IMR-90 (cell line): Measurements from ENCODE around the gene ICAM1. TPM values are rescaled to one million over a fixed set of nuclear protein-coding genes. Genes with fewer than 3 reads are reported as not detected.

Source experiments
- ATAC-seq: fragments of 200-7000 bp; cut with Tn5 transposase; 2 replicates; pipeline ENCODE4 v1.9.1; 2020; ENCODE audit warnings: low read depth, mild to moderate bottlenecking, moderate library complexity
- BruUV-seq: library from RNA; stranded (reverse); fragments of 400-500 nt; replicated peaks from 2 replicates; lab custom pipeline; 2021; lab: Mats Ljungman, UMichigan
- CTCF ChIA-PET: fragments of 300-600 bp; formaldehyde crosslinking; extraction: SDS; loops from one replicate; lab custom pipeline; 2021; ENCODE audit warnings: antibody characterized with exemption; lab: Yijun Ruan, JAX
- POLR2A ChIA-PET: fragments of 300-600 bp; sonication (Branson Sonifier 250); formaldehyde crosslinking; loops from one replicate; lab custom pipeline; 2022; ENCODE audit warnings: antibody characterized with exemption; ENCODE audit not compliant: unreplicated experiment; lab: Charles Lee
- DNase-seq: peaks from one replicate; pipeline ENCODE4 v3.0.0; 2013
- H2AFZ ChIP-seq: replicated peaks from 2 replicates; pipeline ENCODE3; 2013; ENCODE audit warnings: low read length, mild to moderate bottlenecking; ENCODE audit not compliant: poor library complexity
- H2AK5ac ChIP-seq: 2 replicates; pipeline ENCODE4 v1.6.1; 2013; ENCODE audit warnings: low read depth, low read length, inconsistent platforms
- H2AK9ac ChIP-seq: replicated peaks from 2 replicates; pipeline ENCODE3; 2013; ENCODE audit warnings: mild to moderate bottlenecking, low read depth, low read length, moderate library complexity; ENCODE audit not compliant: poor library complexity
- H2BK120ac ChIP-seq: 2 replicates; pipeline ENCODE4 v1.6.1; 2013; ENCODE audit warnings: low read depth, low read length, inconsistent platforms
- H2BK15ac ChIP-seq: 3 replicates; pipeline ENCODE4 v1.6.1; 2013; ENCODE audit warnings: low read depth, low read length, inconsistent platforms
- H2BK20ac ChIP-seq: 2 replicates; pipeline ENCODE4 v1.6.1; 2013; ENCODE audit warnings: low read depth, mild to moderate bottlenecking, inconsistent platforms, low read length, moderate library complexity
- H2BK5ac ChIP-seq: 2 replicates; pipeline ENCODE4 v1.6.1; 2013; ENCODE audit warnings: mild to moderate bottlenecking, low read depth, low read length, inconsistent platforms; ENCODE audit not compliant: poor library complexity, severe bottlenecking
- H3K14ac ChIP-seq: replicated peaks from 2 replicates; pipeline ENCODE4 v1.6.1; 2013; ENCODE audit warnings: low read depth, low read length, inconsistent platforms
- H3K18ac ChIP-seq: 2 replicates; pipeline ENCODE4 v1.6.1; 2013; ENCODE audit warnings: low read depth, low read length, control low read depth
- H3K23ac ChIP-seq: 2 replicates; pipeline ENCODE4 v1.6.1; 2013; ENCODE audit warnings: low read depth, low read length, inconsistent platforms
- H3K27ac ChIP-seq: 2 replicates; pipeline ENCODE4 v1.5.1; 2013; ENCODE audit warnings: mild to moderate bottlenecking, control low read depth, low read length; ENCODE audit not compliant: insufficient read depth
- H3K27me3 ChIP-seq: 2 replicates; pipeline ENCODE4 v1.6.1; 2013; ENCODE audit warnings: low read length; ENCODE audit not compliant: control insufficient read depth, insufficient read depth
- H3K36me3 ChIP-seq: 2 replicates; pipeline ENCODE4 v1.6.1; 2013; ENCODE audit warnings: low read length, mixed read lengths; ENCODE audit not compliant: control insufficient read depth, insufficient read depth
- H3K4ac ChIP-seq: 2 replicates; pipeline ENCODE4 v1.6.1; 2013; ENCODE audit warnings: low read depth, low read length, inconsistent platforms
- H3K4me1 ChIP-seq: 2 replicates; pipeline ENCODE4 v1.6.1; 2013; ENCODE audit warnings: low read length, mixed read lengths; ENCODE audit not compliant: control insufficient read depth, insufficient read depth
- H3K4me2 ChIP-seq: 2 replicates; pipeline ENCODE4 v1.6.1; 2013; ENCODE audit warnings: low read depth, mild to moderate bottlenecking, control low read depth, low read length, moderate library complexity
- H3K4me3 ChIP-seq: 2 replicates; pipeline ENCODE4 v1.5.1; 2013; ENCODE audit warnings: low read depth, mild to moderate bottlenecking, control low read depth, low read length, moderate library complexity; ENCODE audit not compliant: insufficient read depth
- H3K56ac ChIP-seq: 2 replicates; pipeline ENCODE4 v1.6.1; 2013; ENCODE audit warnings: low read length, inconsistent platforms; ENCODE audit not compliant: insufficient read depth; ENCODE audit errors: extremely low read depth
- H3K79me1 ChIP-seq, 2 experiments: 2 replicates each; pipeline ENCODE4 v1.6.1; 2013; ENCODE audit warnings: low read length in 2 of 2, inconsistent platforms in 1 of 2, low read depth in 1 of 2
- H3K9ac ChIP-seq: 2 replicates; pipeline ENCODE4 v1.6.1; 2013; ENCODE audit warnings: low read depth, low read length, control low read depth
- H3K9me1 ChIP-seq: 2 replicates; pipeline ENCODE4 v1.6.1; 2013; ENCODE audit warnings: low read length, inconsistent platforms; ENCODE audit not compliant: insufficient read depth
- H3K9me3 ChIP-seq: 2 replicates; pipeline ENCODE4 v1.6.1; 2013; ENCODE audit warnings: low read length; ENCODE audit not compliant: control insufficient read depth, insufficient read depth
- H4K20me1 ChIP-seq: 2 replicates; pipeline ENCODE4 v1.6.1; 2013; ENCODE audit warnings: low read length, inconsistent platforms; ENCODE audit not compliant: insufficient read depth
- H4K5ac ChIP-seq: 2 replicates; pipeline ENCODE4 v1.6.1; 2013; ENCODE audit warnings: mild to moderate bottlenecking, low read depth, low read length, control low read depth
- H4K8ac ChIP-seq, 2 experiments: 2 replicates each; pipeline ENCODE4 v1.6.1; 2013; ENCODE audit warnings: low read depth in 2 of 2, low read length in 2 of 2, control low read depth in 1 of 2, inconsistent platforms in 1 of 2
- H4K91ac ChIP-seq: 2 replicates; pipeline ENCODE4 v1.6.1; 2013; ENCODE audit warnings: low read depth, low read length, inconsistent platforms; ENCODE audit not compliant: insufficient read depth
- BHLHE40 ChIP-seq: fragments of 150-350 bp; IDR thresholded peaks from 2 replicates; pipeline ENCODE4 v1.6.1; 2016; ENCODE audit warnings: mild to moderate bottlenecking, low read depth, low read length
- CEBPB ChIP-seq: IDR thresholded peaks from 2 replicates; pipeline ENCODE4 v1.6.1; 2012; ENCODE audit warnings: low read depth, low read length, improper control_type of control experiment
- CHD1 ChIP-seq: IDR thresholded peaks from 2 replicates; pipeline ENCODE4 v1.6.1; 2012; ENCODE audit warnings: low read depth, low read length, improper control_type of control experiment
- MAFK ChIP-seq: IDR thresholded peaks from 2 replicates; pipeline ENCODE4 v1.6.1; 2012; ENCODE audit warnings: low read depth, low read length, improper control_type of control experiment
- MAZ ChIP-seq: IDR thresholded peaks from 2 replicates; pipeline ENCODE4 v1.6.1; 2012; ENCODE audit warnings: low read depth, mild to moderate bottlenecking, low read length, improper control_type of control experiment, moderate library complexity, borderline replicate concordance
- MXI1 ChIP-seq: IDR thresholded peaks from 2 replicates; pipeline ENCODE4 v1.6.1; 2012; ENCODE audit warnings: low read depth, mild to moderate bottlenecking, low read length, moderate library complexity, borderline replicate concordance
- NFE2L2 ChIP-seq: fragments of 150-350 bp; IDR thresholded peaks from 2 replicates; pipeline ENCODE4 v1.6.1; 2016; ENCODE audit warnings: low read depth, mild to moderate bottlenecking, low read length
- POLR2A ChIP-seq: IDR thresholded peaks from 2 replicates; pipeline ENCODE4 v1.6.1; 2012; ENCODE audit warnings: mild to moderate bottlenecking, low read depth, low read length
- RAD21 ChIP-seq: IDR thresholded peaks from 2 replicates; pipeline ENCODE4 v1.6.1; 2012; ENCODE audit warnings: low read length, improper control_type of control experiment
- RCOR1 ChIP-seq: IDR thresholded peaks from 2 replicates; pipeline ENCODE4 v1.6.1; 2012; ENCODE audit warnings: mild to moderate bottlenecking, low read length, improper control_type of control experiment; ENCODE audit not compliant: insufficient replicate concordance
- RFX5 ChIP-seq: IDR thresholded peaks from 2 replicates; pipeline ENCODE4 v1.8.0; 2012; ENCODE audit warnings: low read depth, mild to moderate bottlenecking, low read length, moderate library complexity
- WGBS, 2 experiments: methylation state at CpG; one replicate each; pipeline versions ENCODE4 v1.1.5 to v1.1.7; 2013; ENCODE audit warnings: missing lambda C conversion rate in 2 of 2; ENCODE audit not compliant: insufficient read length in 1 of 2; ENCODE audit errors: extremely low coverage in 2 of 2; 5-methylcytosine and 5-hydroxymethylcytosine counted together
- dilution Hi-C: fragments of 300-500 bp; cut with HindIII; formaldehyde crosslinking; loops from one replicate; pipeline ENCODE4 v1.14.3; 2018; ENCODE audit warnings: low sequenced_read_pairs; ENCODE audit not compliant: unreplicated experiment
- in situ Hi-C: fragments of 300-500 bp; cut with MboI; formaldehyde crosslinking; loops from 3 replicates; pipeline ENCODE4 v1.14.3; 2019; ENCODE audit warnings: low sequenced_read_pairs, inconsistent platforms, mixed read lengths
- intact Hi-C: fragments of 100-400 bp; cut with micrococcal nuclease; formaldehyde crosslinking; loops from 2 replicates; pipeline ENCODE4 v1.10.0; 2022
- polyA plus RNA-seq, 3 experiments: library from polyadenylated mRNA; depleted of rRNA; stranded (reverse); fragments of >200 nt; gene quantifications; 2 replicates each; pipeline ENCODE4 v1.2.3, GENCODE V29; 2012; ENCODE audit warnings: low replicate concordance in 1 of 3
- total RNA-seq: library from RNA; depleted of rRNA; stranded (reverse); fragments of >200 nt; gene quantifications from 2 replicates; pipeline ENCODE4 v1.2.3, GENCODE V29; 2012
- TF ChIP-seq, protein P1 (sequence below): conservative IDR thresholded peaks from 2 replicates; pipeline ENCODE4 v1.5.1; 2012; ENCODE audit warnings: mild to moderate bottlenecking, low read depth, low read length, improper control_type of control experiment
- TF ChIP-seq, protein P2 (sequence below): fragments of 150-350 bp; IDR thresholded peaks from 2 replicates; pipeline ENCODE4 v1.6.1; 2017; ENCODE audit warnings: mild to moderate bottlenecking, antibody characterized with exemption, low read length, low read depth
- TF ChIP-seq, protein P3 (sequence below): fragments of 150-350 bp; IDR thresholded peaks from 2 replicates; pipeline ENCODE4 v1.6.1; 2016; ENCODE audit warnings: low read depth, mild to moderate bottlenecking, low read length, moderate library complexity, borderline replicate concordance

The ICAM1 gene
- total and polyA plus RNA-seq, 2 of the 4 experiments (the other 2 are of a cell fraction), result 10.6 to 19.1 TPM

DNA sequence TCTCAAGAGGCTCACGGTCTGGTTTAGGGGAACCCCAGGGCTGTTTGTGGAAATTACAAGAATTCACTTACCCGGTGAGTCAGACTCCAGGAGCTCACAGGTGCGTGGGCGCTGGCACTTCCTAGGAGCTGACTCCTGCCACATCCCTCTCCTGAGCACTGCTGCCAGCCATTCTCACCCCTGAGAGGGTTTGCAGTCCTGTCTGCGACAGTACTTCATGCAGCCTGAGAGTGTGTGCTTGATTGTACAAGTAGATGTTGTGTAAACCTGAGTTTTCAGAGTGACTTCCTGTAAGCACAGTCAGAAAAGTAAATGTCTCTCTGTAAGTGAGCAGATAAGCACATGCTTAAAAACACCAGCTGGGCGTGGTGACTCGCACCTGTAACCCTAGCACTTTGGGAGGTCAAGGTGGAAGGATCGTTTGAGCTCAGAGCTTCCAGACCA lies 10.8 kb upstream of the ICAM1 start (continued):
- TF ChIP-seq, protein P1, sequence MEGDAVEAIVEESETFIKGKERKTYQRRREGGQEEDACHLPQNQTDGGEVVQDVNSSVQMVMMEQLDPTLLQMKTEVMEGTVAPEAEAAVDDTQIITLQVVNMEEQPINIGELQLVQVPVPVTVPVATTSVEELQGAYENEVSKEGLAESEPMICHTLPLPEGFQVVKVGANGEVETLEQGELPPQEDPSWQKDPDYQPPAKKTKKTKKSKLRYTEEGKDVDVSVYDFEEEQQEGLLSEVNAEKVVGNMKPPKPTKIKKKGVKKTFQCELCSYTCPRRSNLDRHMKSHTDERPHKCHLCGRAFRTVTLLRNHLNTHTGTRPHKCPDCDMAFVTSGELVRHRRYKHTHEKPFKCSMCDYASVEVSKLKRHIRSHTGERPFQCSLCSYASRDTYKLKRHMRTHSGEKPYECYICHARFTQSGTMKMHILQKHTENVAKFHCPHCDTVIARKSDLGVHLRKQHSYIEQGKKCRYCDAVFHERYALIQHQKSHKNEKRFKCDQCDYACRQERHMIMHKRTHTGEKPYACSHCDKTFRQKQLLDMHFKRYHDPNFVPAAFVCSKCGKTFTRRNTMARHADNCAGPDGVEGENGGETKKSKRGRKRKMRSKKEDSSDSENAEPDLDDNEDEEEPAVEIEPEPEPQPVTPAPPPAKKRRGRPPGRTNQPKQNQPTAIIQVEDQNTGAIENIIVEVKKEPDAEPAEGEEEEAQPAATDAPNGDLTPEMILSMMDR, result no peak

DNA sequence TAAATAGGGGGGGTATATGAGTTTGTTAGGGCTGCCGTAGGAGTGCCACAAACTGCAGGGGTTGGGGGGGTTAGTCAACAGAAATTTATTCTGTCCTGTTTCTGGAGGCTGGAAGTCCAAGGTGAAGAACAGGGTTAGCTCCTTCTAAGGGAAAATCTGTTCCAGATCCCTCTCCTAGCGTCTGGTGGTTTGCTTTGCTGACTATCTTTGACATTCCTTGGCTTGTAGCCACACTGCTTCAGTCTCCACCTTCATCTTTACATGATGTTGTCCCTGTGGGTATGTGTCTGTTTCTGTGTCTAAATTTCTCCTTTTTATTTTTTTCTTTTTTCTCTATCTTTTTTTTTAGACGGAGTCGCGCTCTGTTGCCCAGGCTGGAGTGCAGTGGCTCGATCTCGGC lies 8.1 kb upstream of the ICAM1 start:
- no peak for ATAC-seq
- H3K56ac ChIP-seq, result no peak overlapping the region

More for the DNA sequence above, 8.1 kb upstream of the ICAM1 start:
- Histone ChIP-seq H3K4me1 (no peaks in the 10 kb centered on the region), H3K27ac (no peak overlapping the region), H2BK15ac (no peak overlapping the region), H4K91ac (no peak overlapping the region), H2AK9ac (no peak overlapping the region), H2BK5ac (no peak overlapping the region), H2AK5ac (no peak overlapping the region), H2AFZ (peak overlapping the region; percentile 69), H3K9me3 (no peaks in the 10 kb centered on the region), H3K23ac (no peak overlapping the region), H3K14ac (no peak overlapping the region), H3K36me3 (peaks cover 14% of the 10 kb centered on the region), H3K18ac (no peak overlapping the region), H4K8ac (no peak overlapping the region), H4K5ac (no peak overlapping the region), H3K79me1 (no peaks in the 10 kb centered on the region), H3K9ac (no peak overlapping the region), H2BK20ac (no peak overlapping the region), H3K4ac (no peak overlapping the region), H3K9me1 (no peaks in the 10 kb centered on the region), H3K27me3 (no peaks in the 10 kb centered on the region), H4K20me1 (no peaks in the 10 kb centered on the region), H3K4me2 (no peak overlapping the region), H2BK120ac (no peak overlapping the region), H3K4me3 (no peak overlapping the region)
- WGBS, 2 experiments, result no CpG with 5 or more reads among the region's 7 CpGs
- TF ChIP-seq, protein P2, sequence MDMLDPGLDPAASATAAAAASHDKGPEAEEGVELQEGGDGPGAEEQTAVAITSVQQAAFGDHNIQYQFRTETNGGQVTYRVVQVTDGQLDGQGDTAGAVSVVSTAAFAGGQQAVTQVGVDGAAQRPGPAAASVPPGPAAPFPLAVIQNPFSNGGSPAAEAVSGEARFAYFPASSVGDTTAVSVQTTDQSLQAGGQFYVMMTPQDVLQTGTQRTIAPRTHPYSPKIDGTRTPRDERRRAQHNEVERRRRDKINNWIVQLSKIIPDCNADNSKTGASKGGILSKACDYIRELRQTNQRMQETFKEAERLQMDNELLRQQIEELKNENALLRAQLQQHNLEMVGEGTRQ, result no peak
- no peak for TF ChIP-seq POLR2A
- TF ChIP-seq, protein P3, sequence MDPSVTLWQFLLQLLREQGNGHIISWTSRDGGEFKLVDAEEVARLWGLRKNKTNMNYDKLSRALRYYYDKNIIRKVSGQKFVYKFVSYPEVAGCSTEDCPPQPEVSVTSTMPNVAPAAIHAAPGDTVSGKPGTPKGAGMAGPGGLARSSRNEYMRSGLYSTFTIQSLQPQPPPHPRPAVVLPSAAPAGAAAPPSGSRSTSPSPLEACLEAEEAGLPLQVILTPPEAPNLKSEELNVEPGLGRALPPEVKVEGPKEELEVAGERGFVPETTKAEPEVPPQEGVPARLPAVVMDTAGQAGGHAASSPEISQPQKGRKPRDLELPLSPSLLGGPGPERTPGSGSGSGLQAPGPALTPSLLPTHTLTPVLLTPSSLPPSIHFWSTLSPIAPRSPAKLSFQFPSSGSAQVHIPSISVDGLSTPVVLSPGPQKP, result no peak
- no peak for TF ChIP-seq BHLHE40
- TF ChIP-seq RFX5, result no peak
- TF ChIP-seq RCOR1, result no peak
- no peak for TF ChIP-seq MAZ
- no peak for TF ChIP-seq NFE2L2
- no peak for TF ChIP-seq MXI1
- no peak for TF ChIP-seq MAFK
- TF ChIP-seq RAD21, result no peak
- no peak for TF ChIP-seq CHD1
- no peak for TF ChIP-seq CEBPB
- in situ Hi-C loops (loop anchor here (5.0 kb wide), 1 partner anchor 125 kb away; no protein-coding TSS in a partner anchor), intact Hi-C loops (no loop called here), dilution Hi-C loops (no loop called here)
- BruUV-seq, result no TSS peak
- DNase-seq, result peak; percentile 65
- ChIA-PET POLR2A (no interaction called here), CTCF (no interaction called here)
